Measurements from ENCODE around the gene ANKRD2.

DNA sequence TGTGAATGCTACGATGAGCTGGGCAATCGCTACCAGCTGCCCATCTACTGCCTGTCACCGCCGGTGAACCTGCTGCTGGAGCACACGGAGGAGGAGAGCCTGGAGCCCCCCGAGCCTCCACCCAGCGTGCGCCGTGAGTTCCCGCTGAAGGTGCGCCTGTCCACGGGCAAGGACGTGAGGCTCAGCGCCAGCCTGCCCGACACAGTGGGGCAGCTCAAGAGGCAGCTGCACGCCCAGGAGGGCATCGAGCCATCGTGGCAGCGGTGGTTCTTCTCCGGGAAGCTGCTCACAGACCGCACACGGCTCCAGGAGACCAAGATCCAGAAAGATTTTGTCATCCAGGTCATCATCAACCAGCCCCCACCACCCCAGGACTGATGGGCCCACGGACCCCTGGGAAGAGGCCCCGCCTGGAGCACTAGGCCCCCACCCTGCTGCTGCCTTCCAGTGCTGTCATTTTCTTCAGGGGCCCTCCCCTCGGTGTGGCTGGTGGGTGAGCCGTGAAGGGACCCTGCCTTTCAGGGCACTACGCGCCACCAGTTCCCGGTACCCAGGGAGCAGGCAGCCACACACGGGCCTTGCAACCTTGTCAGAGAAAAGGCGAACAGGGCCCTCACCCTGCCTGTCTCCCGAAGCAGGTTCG, 2.3 kb upstream of the ANKRD2 start:
- TF ChIP-seq, protein P1, sequence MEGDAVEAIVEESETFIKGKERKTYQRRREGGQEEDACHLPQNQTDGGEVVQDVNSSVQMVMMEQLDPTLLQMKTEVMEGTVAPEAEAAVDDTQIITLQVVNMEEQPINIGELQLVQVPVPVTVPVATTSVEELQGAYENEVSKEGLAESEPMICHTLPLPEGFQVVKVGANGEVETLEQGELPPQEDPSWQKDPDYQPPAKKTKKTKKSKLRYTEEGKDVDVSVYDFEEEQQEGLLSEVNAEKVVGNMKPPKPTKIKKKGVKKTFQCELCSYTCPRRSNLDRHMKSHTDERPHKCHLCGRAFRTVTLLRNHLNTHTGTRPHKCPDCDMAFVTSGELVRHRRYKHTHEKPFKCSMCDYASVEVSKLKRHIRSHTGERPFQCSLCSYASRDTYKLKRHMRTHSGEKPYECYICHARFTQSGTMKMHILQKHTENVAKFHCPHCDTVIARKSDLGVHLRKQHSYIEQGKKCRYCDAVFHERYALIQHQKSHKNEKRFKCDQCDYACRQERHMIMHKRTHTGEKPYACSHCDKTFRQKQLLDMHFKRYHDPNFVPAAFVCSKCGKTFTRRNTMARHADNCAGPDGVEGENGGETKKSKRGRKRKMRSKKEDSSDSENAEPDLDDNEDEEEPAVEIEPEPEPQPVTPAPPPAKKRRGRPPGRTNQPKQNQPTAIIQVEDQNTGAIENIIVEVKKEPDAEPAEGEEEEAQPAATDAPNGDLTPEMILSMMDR (IDR thresholded peaks at IDR 0.05), result no peak
- TF ChIP-seq POLR2A (IDR thresholded peaks at IDR 0.05), result no peak

All from right lobe of liver (tissue), 4 donors.